MCF 10A (cell line): ENCODE data around the gene VPS29. TPM values are rescaled to one million over a fixed set of nuclear protein-coding genes. Genes with fewer than 3 reads are reported as not detected.

Experiments used
- BruUV-seq: library from RNA; stranded (reverse); fragments of 400-500 nt; replicated peaks from 2 replicates; lab custom pipeline; 2021; lab: Mats Ljungman, UMichigan
- CTCF ChIA-PET: fragments of 300-600 bp; sonication (Branson Sonifier 250); formaldehyde crosslinking; extraction: SDS; loops from one replicate; lab custom pipeline; 2021; ENCODE audit warnings: antibody characterized with exemption, inconsistent platforms; lab: Yijun Ruan, JAX
- POLR2A ChIA-PET: fragments of 300-600, 350-650 bp; sonication (Branson Sonifier 250); formaldehyde crosslinking; extraction: SDS; loops from one replicate; lab custom pipeline; 2020; ENCODE audit warnings: antibody characterized with exemption, inconsistent platforms; lab: Yijun Ruan, JAX
- DNase-seq: peaks from one replicate; pipeline ENCODE4 v3.0.0-alpha.2; 2018; ENCODE audit not compliant: unreplicated experiment
- H3K27ac Mint-ChIP-seq: one replicate; pipeline ENCODE4 v1.8.0; 2022; ENCODE audit warnings: mild to moderate bottlenecking, low read depth, mixed read lengths; ENCODE audit not compliant: unreplicated experiment
- H3K27me3 Mint-ChIP-seq: one replicate; pipeline ENCODE4 v1.8.0; 2022; ENCODE audit warnings: mixed read lengths; ENCODE audit not compliant: insufficient read depth, unreplicated experiment
- H3K36me3 Mint-ChIP-seq: one replicate; pipeline ENCODE4 v1.8.0; 2022; ENCODE audit warnings: mild to moderate bottlenecking, moderate library complexity, mixed read lengths; ENCODE audit not compliant: insufficient read depth, unreplicated experiment
- H3K4me1 Mint-ChIP-seq: one replicate; pipeline ENCODE4 v1.8.0; 2022; ENCODE audit warnings: mixed read lengths; ENCODE audit not compliant: insufficient read depth, unreplicated experiment
- H3K4me3 Mint-ChIP-seq: one replicate; pipeline ENCODE4 v1.8.0; 2022; ENCODE audit warnings: mild to moderate bottlenecking, moderate library complexity, mixed read lengths; ENCODE audit not compliant: unreplicated experiment
- H3K9me3 Mint-ChIP-seq: one replicate; pipeline ENCODE4 v1.8.0; 2022; ENCODE audit warnings: mixed read lengths; ENCODE audit not compliant: unreplicated experiment
- CTCF ChIP-seq: fragments of 200-600 bp; IDR thresholded peaks from one replicate; pipeline ENCODE4 v1.8.0; 2022; ENCODE audit warnings: antibody characterized with exemption, mild to moderate bottlenecking; ENCODE audit not compliant: unreplicated experiment
- intact Hi-C: fragments of 100-400 bp; cut with micrococcal nuclease; formaldehyde crosslinking; loops from 2 replicates; pipeline ENCODE4 v1.14.1; 2022
- total RNA-seq: library from RNA; stranded (reverse); gene quantifications from 2 replicates; pipeline ENCODE4 v1.2.3, GENCODE V29; 2022

Gene VPS29
- total RNA-seq, 1 experiment from 2014 or later = 131 TPM

- no peaks in the 10 kb centered on the region for H3K27me3 Mint-ChIP-seq
- no peaks in the 10 kb centered on the region for H3K9me3 Mint-ChIP-seq
- no peak overlapping the region for H3K4me3 Mint-ChIP-seq
- DNase-seq = no peak
- BruUV-seq = no TSS peak
- H3K4me1 Mint-ChIP-seq = no peaks in the 10 kb centered on the region
- peaks cover 43% of the 10 kb centered on the region for H3K36me3 Mint-ChIP-seq
- intact Hi-C loops = no loop called here
- POLR2A ChIA-PET = no interaction called here
- H3K27ac Mint-ChIP-seq = no peak overlapping the region
- TF ChIP-seq CTCF = no peak
- CTCF ChIA-PET = interaction anchor here (0.6 to 0.8 kb wide), 6 partner anchors 11 to 495 kb away, joined by 3 to 4 read pairs (median 3); no protein-coding TSS in a partner anchor
Measured at GRCh38 chr12:110475426-110475825, 26.5 kb downstream of the VPS29 start.

GRCh38 chr12:110468214-110469048, 33.5 kb downstream of the VPS29 start, which contains the start of the genes FAM216A and GPN3:
TSS of gene FAM216A (plus strand) at chr12:110468845. CDS start at chr12:110468876, 31 bp downstream.
TSS of gene GPN3 (minus strand) at chr12:110468257. CDS start at chr12:110468203, 54 bp downstream.
- DNase-seq = peak; percentile 99
- Mint-ChIP-seq H3K4me1 (peaks cover 11% of the 10 kb centered on the region), H3K4me3 (peak within 1 kb of the TSS; percentile 88), H3K9me3 (no peaks in the 10 kb centered on the region), H3K27ac (peak within 1 kb of the TSS; percentile 93), H3K27me3 (no peaks in the 10 kb centered on the region), H3K36me3 (peaks cover 34% of the 10 kb centered on the region)
- intact Hi-C loops = loop anchor here (1.0 kb wide), 3 partner anchors 18 to 134 kb away; partner anchors contain the start of genes ARPC3, RAD9B and VPS29
- BruUV-seq = no TSS peak
- TF ChIP-seq CTCF = no peak
- ChIA-PET CTCF (interaction anchor here (0.6 to 6.4 kb wide), 20 partner anchors 9 to 444 kb away, joined by 3 to 85 read pairs (median 4); partner anchors contain the start of genes ARPC3 and RAD9B), POLR2A (interaction anchor here (0.5 to 6.5 kb wide), 52 partner anchors 9 to 472 kb away, joined by 3 to 126 read pairs (median 5); partner anchors contain the start of genes ANAPC7, ARPC3, GIT2 and PPP1CC)

GRCh38 chr12:110467847-110468213, 34.1 kb downstream of the VPS29 start:
- no peak for DNase-seq
- BruUV-seq = no TSS peak
- Mint-ChIP-seq H3K4me3 (peak overlapping the region; percentile 88), H3K9me3 (no peaks in the 10 kb centered on the region), H3K36me3 (peaks cover 32% of the 10 kb centered on the region), H3K27ac (peak overlapping the region; percentile 93), H3K27me3 (no peaks in the 10 kb centered on the region), H3K4me1 (peaks cover 11% of the 10 kb centered on the region)
- intact Hi-C loops = loop anchor here (1.0 kb wide), 2 partner anchors 18 to 34 kb away; partner anchors contain the start of genes ARPC3, RAD9B and VPS29
- ChIA-PET CTCF (interaction anchor here (0.6 to 6.4 kb wide), 10 partner anchors 9 to 534 kb away, joined by 3 to 85 read pairs (median 4); partner anchors contain the start of gene ARPC3), POLR2A (interaction anchor here (0.5 to 6.5 kb wide), 46 partner anchors 8 to 472 kb away, joined by 3 to 126 read pairs (median 5); partner anchors contain the start of genes ANAPC7, ARPC3, GIT2 and PPP1CC)
- TF ChIP-seq CTCF = no peak
